Activated effector memory CD4-positive, alpha-beta T cell treated with anti-CD3 and anti-CD28 coated beads, Interleukin-2, amount 50 U/mL, for 16 hours (primary cell): ENCODE data around the gene CBLN3.

Experiments
- DNase-seq: peaks from one replicate; pipeline ENCODE4 v3.0.0-alpha.2; 2020

The CBLN3 gene

DNA sequence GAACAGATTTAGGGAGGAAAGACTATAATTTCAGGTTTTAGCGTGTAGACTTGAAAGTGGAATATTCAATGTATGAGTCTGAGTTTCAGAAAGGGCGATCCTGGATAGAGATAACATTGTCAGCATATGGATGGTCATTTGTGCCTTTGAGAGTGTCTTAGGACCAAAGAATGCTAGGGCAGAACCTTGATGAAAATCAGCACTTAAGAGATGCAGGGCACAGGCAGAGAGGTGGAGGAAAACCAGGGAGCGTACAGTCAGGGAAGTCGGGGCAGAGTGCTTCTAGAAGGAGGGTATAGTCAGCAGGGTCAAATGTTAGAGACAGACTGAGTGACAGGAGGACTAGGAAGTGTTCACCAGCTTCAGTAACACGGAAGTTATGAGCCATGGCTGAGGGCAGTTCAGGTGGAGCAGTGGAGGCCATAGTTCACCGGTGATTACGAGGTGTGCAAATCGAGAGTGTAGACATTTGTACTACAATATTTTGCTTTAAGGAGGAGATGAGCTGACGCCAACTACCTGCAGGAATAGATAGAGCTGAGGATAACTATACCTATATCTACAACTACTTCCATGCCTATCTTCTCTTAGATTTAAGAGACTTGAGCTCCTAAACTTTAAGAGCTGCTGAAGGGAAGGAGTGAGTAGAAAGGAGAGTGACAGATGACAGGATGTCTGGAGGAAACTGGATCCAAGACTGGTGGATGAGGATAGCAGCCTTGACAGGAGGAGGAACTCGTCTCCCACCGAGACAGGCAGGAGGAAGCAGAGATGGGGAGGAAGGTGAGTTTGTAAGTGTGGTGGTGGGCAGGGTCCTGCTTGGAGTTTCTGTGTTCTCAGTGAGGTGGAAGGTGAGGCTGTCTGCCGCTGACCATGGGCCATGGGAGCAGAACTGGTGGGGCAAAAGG, 6.5 kb downstream of the CBLN3 start:
- DNase-seq = no peak

DNA sequence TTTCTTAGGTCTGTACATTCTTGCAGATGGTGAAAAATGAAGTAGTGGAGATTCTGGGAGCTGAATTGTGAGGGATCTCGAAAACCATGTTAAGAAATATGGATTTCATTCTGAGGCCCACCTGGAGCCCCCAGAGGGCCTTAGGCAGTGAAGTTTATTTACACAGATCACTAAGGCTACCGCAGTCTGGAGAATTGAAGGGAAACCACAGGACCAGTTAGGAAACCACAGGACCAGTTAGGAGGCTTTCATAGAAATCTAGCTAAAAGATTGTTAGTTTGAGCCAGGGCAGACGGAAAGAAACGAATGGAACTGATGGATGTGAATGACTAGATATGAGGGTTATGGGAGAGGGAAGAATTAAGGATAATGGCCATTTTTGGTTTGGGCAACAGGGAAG, 7.2 kb downstream of the CBLN3 start:
- DNase-seq = no peak

DNA sequence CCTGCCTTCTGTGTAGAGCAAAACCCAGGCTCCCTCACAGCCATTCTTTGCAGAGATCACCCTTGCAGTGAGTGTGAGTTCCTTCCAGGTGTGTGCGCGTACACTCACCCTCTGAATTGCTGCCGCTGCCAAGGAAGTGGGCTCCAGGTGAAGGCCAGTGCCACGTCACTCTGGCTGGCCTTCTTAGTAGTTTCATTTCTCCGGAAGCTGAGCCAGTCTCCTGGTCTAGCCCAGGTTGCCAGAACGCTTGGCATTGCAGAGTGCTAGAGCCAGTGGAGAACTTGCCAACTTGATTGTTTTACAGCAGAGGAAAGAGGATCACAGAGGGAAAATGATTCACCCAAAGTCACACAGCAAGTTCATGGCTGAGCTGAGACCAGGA, 11.0 kb downstream of the CBLN3 start:
- DNase-seq = no peak

GRCh38 chr14:24417832-24418491, 11.5 kb downstream of the CBLN3 start:
- no peak for DNase-seq

- no peak for DNase-seq
Observed at GRCh38 chr14:24416932-24417619, 12.4 kb downstream of the CBLN3 start.

GRCh38 chr14:24416254-24416931, 13.1 kb downstream of the CBLN3 start:
- DNase-seq = no peak

DNA sequence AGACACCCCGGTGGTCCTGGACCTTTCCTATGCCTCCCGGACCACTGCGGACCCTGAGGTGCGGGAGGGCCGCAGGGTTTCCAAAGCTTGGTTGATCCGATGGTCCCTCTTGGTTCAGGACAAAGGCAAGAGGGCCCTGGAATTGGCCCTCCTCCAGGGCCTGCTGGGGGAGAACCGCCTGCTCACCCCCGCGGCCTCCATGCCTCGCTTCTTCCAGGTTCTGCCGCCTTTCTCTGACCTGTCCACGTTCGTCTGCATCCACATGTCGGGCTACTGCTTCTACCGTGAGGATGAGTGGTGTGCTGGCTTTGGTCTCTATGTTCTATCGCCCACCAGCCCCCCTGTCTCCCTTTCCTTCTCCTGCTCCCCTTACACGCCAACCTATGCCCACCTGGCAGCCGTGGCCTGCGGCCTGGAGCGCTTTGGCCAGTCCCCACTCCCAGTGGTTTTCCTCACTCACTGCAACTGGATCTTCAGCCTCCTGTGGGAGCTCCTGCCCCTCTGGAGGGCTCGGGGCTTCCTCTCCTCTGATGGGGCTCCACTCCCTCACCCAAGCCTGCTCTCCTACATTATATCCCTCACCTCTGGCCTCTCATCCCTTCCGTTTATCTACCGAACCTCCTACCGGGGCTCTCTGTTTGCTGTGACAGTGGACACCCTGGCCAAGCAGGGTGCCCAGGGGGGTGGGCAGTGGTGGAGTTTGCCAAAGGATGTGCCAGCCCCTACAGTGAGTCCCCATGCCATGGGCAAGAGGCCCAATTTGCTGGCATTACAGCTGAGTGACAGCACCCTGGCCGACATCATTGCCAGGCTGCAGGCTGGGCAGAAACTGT, 13.8 kb downstream of the CBLN3 start:
- no peak for DNase-seq

- DNase-seq = no peak
Observed at GRCh38 chr14:24414732-24415420, 14.6 kb downstream of the CBLN3 start.

DNA sequence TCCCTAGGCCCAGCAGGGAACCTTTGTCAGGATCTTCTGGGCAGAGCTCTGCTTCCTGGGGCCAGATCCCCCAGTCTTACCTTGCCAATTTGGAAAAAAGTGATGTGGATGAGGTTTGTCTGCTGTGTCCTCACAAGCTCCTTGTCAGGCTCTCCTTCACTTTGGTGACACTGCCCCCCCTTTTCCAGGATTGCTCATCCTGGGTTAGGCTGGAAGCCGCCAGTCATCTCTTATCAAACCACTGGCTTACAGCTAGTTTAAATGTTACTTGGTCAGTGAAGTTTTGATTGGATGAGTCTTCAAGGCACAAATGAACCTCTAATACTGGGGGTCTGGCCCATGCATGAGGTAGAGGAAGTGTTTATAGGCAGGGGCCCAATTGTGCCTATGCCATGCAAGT, 15.4 kb downstream of the CBLN3 start:
- DNase-seq = no peak

DNA sequence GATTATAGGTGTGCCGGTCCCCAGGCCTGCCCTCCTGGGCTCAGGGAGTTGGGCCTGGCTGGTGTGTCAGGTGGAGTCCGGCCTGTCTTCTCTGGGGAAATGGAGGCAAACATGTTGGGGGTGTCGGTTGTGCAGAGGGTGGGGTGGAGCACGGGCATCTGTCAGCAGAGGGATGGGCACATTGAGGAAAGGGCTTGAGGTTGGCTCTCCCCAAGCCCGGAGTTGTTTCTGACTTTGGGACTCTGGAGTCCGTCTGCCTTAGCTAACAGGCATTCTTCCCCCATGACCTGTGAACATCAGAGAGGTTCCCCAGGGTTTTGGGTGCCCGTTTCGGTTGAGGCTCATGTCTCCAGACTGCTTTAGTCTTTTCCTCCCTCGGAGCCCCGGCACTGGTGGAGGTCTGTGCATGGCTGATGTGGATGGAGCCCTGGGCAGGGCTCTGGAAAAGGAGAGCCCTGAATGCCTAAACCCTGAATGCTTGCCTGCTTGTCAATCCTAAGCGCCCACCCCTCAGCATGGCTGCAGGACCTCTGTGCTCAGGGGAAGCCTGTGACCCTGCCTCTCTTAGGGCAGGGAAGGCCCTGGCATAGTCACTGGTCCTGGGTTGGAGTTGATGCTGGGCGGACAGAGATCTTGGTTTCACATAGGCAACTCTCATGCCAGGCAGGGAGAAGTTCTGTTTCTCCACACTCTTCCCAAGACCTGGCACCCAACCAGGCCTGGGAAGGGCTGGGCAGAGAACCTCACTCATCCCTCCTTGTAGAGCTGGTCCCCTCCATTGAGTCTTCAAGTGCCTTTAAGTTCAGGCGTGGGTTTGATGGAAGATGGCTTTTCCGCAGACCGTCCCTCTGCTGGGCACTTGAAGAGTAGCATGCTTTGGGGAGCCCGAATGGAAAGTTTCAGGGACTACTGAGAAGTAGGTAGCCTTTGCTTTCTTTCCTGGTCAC, 17.8 kb downstream of the CBLN3 start:
- peak; percentile 73 for DNase-seq

DNA sequence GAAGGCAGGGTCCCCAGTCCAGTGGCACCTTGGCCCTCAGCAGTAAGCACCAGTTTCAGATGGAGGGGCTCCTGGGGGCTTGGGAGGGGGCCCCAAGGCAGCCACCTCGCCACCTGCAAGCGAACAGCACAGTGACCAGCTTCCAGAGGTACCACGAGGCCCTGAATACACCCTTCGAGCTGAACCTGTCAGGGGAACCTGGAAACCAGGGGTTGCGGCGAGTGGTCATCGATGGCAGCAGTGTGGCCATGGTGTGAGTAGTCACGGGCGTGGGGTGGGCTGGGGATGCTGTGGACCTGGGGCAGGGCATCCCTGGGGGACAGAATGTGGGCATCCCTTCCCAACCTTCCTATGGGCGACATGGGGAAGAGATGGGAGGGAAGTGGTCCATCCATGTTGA, 19.5 kb downstream of the CBLN3 start:
- no peak for DNase-seq

DNA sequence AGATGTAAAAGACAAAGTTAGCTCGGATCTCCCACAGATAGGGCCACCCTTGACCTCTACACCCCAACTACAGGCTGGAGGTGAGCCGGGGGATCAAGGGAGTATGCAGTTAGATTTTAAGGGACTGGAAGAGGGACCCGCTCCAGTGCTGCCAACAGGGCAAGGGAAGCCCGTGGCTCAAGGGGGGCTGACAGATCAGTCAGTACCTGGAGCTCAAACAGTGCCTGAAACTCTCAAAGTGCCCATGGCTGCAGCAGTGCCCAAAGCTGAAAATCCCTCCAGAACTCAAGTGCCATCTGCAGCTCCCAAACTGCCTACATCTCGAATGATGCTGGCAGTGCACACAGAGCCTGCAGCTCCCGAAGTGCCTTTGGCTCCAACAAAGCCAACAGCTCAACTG, 20.3 kb downstream of the CBLN3 start:
- DNase-seq = no peak

GRCh38 chr14:24408764-24409163, 20.7 kb downstream of the CBLN3 start:
- no peak for DNase-seq

GRCh38 chr14:24407608-24408325, 21.7 kb downstream of the CBLN3 start:
- no peak for DNase-seq

DNA sequence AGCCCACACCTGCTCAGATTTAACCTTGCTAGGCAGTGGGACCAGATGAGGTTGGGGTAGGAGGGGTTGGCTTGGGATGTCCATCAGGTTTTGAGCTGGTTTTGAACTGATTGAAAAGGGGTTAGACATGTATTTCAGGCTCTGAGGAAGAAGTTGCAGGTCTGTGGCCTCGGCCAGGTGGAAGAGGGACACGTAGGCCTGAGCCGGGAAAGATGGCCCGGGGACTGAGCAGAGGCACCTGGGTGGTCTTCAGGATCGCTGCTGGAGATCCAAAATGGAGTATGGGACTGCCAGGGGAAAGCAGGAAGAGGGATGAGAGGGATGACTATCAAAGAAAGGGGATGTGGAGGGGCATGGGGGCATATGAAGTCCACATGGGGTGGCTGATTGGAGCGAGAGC, 23.1 kb downstream of the CBLN3 start:
- DNase-seq = no peak

GRCh38 chr14:24404814-24405213, 24.7 kb downstream of the CBLN3 start:
- no peak for DNase-seq

- no peak for DNase-seq
Observed at GRCh38 chr14:24403294-24403998, 26.0 kb downstream of the CBLN3 start.

- no peak for DNase-seq
Observed at GRCh38 chr14:24401810-24402702, 27.4 kb downstream of the CBLN3 start.
